GM21723 (cell line): ENCODE data around the gene BACH2.
"Not testable (repeated sequence)": the region's sequence is repeated elsewhere in the genome, so short reads cannot be mapped to it uniquely, and the experiment has no call there.

Experiments used
- ATAC-seq: cut with Tn5 transposase; IDR thresholded peaks from one replicate; pipeline ENCODE4 v1.9.1; 2021; ENCODE audit warnings: mild to moderate bottlenecking, moderate library complexity; ENCODE audit not compliant: unreplicated experiment

Gene BACH2

GRCh38 chr6:90284236-90285041 lies 12.2 kb downstream of the BACH2 start:
- ATAC-seq = peak; percentile 89

GRCh38 chr6:90282265-90282664 lies 14.4 kb downstream of the BACH2 start:
- not testable (repeated sequence) for ATAC-seq

DNA sequence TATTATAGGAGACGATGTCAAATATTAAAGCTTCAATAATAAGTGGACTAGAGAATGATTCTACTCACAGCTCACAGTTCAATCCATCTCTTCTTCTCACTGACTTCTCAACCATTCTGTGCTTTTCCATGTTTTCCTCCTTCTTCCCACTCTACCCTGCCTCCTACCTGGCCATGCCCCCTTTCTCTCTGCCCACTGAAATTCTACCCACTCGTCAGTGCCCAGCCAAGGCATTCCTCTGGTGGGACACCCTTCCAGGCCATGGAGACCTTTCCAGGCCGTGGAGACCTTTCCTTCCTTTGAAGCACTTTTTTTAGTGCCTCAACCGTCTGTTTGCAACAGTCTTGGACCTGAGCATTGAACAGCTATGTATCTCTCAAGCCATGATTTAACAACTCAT lies 18.5 kb downstream of the BACH2 start:
- no peak for ATAC-seq

DNA sequence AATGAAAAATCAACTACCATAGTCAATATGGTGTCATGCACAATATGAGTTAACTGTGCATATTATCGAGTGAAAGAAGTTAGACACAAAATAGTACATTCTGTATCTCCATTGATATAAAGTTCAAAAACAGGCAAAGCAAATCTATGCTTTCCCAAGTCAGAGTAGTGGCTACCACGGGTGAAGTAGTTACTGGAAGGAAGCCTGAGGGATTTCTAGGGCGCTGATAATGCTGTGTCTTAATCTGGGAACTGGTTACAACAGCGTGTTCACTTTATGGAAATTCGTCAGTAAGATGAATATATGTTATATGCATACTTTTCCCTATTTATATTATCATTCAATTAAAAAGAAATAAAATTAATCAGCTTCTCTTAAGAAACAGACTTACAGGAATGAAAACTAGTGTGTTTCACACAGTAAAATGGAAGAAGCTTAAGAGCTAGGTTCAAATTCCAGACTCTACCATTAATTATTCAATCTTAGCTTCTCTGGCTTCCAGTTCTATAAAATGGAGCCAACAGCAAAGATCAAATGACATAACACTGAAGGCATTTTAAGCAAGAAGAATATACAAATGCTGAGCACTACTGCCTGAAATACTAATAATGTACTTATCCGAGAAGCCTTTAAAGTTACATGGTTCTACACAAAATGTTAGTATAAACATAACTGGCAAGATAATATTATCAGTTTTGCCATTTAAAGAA lies 19.2 kb downstream of the BACH2 start:
- ATAC-seq = no peak

- no peak for ATAC-seq
These were observed 22.1 kb downstream of the BACH2 start for GRCh38 chr6:90274451-90275030.

DNA sequence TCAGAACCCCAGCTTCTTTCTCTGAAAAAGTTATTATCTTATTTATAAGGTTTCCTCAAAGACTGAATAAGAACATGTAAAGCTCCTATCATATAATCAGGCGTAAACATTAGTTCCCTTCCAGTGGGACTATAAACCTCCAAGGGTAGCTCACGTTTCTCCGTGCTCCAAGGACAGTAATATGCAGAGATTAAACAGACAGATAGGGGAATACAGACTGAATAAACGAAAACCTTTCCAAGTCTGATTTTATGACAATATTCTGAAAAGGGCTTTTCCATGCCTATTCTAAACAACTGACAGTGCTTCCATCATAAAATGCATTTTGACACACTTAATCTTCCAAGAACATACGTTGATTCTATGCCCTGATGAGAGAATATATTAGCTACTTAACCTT lies 22.8 kb downstream of the BACH2 start:
- ATAC-seq = no peak

DNA sequence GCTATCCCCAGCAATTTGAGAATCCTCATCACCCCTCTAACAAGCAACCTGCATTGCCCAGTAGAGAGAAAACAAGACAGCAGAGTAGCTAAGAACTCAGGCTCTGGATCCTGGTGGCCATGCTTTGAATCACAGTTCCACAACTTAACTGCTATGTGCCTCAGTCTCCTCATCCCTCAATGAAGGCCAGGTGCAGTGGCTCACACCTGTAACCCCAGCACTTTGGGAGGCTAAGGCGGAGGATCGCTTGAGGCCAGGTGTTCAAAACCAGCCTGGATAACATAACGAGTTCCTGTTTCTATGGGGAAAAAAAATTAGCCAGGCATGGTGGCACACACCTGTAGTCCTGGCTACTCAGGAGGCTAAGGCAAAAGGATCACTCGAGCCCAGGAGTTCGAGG lies 23.7 kb downstream of the BACH2 start:
- no peak for ATAC-seq

- no peak for ATAC-seq
These were observed 24.8 kb downstream of the BACH2 start for GRCh38 chr6:90271831-90272230.

GRCh38 chr6:90269334-90269733 lies 27.3 kb downstream of the BACH2 start:
- ATAC-seq = no peak

- ATAC-seq = no peak
These were observed 28.5 kb downstream of the BACH2 start for GRCh38 chr6:90268178-90268577.

DNA sequence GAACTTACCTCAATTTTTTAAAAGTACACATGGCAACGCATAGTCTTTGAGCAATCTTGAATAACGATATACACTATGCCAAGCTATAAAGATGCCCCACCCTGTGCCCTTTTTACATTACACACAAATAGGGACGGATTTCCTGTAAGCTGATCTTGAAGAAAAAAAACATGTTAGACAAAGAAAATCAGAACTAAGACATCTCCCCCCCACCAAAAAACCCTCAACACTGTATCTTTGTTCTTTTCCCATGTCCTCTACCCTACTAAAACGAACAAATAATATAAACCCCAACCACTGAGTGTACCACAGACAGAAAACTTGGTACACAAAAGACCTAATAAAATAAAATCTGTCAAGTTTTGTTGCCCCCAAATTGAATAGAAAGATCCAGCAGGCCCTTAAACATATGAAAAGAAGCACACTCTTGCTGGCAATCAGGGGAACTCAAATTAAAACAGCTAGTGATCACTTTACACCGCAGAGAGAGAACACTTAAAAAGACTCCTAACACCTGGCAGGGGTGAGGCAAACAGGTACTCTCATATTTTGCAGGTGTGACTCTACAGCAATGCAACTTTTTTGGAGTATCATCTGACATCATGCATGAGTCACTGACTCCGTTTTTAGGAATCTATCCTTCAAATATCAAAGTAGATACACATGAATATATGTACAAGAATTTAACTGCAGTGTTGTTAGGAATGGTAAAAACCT lies 29.6 kb downstream of the BACH2 start:
- ATAC-seq = no peak

- ATAC-seq = no peak
These were observed 32.1 kb downstream of the BACH2 start for GRCh38 chr6:90264561-90264960.

- no peak for ATAC-seq
These were observed 33.0 kb downstream of the BACH2 start for GRCh38 chr6:90263633-90264032.

DNA sequence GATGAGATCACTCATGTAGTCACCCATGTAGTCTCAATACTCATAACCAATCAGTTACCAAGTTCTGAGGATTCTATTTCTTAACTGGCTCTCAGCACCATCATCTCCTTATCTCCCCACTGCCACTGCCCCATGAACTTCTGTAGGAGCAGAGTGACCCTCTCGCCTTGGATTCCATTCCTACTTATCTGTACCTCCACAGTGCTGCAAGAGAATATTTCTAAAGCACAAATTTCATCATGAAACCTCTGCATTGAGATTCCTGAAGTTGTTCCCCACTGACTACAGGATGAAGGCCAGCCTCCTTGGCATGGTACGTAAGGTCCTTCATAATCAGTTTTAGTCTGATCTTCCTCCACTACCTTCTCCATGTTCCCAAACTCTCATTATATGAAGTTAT lies 34.8 kb downstream of the BACH2 start:
- no peak for ATAC-seq

- no peak for ATAC-seq
These were observed 39.2 kb downstream of the BACH2 start for GRCh38 chr6:90257486-90257738.

GRCh38 chr6:90256698-90257485 lies 39.8 kb downstream of the BACH2 start:
- no peak for ATAC-seq

GRCh38 chr6:90253631-90254030 lies 43.0 kb downstream of the BACH2 start:
- ATAC-seq = no peak

- peak; percentile 97 for ATAC-seq
These were observed 45.2 kb downstream of the BACH2 start for GRCh38 chr6:90251295-90251992.

- no peak for ATAC-seq
These were observed 46.2 kb downstream of the BACH2 start for GRCh38 chr6:90250405-90250804.

GRCh38 chr6:90249458-90249857 lies 47.2 kb downstream of the BACH2 start:
- no peak for ATAC-seq
